Glutamatergic neuron (in vitro differentiated cells): ENCODE data around the gene DIABLO. TPM values are rescaled to one million over a fixed set of nuclear protein-coding genes. Genes with fewer than 3 reads are reported as not detected.
"Not testable (repeated sequence)": the region's sequence is repeated elsewhere in the genome, so short reads cannot be mapped to it uniquely, and the experiment has no call there.

ENCODE experiments used
- DNase-seq: peaks from one replicate; pipeline ENCODE4 v3.0.0; 2022
- H3K27ac Mint-ChIP-seq: one replicate; pipeline ENCODE4 v1.8.0; 2020; ENCODE audit warnings: mild to moderate bottlenecking, mixed read lengths, inconsistent platforms; ENCODE audit not compliant: unreplicated experiment
- H3K27me3 Mint-ChIP-seq: one replicate; pipeline ENCODE4 v1.8.0; 2020; ENCODE audit warnings: mild to moderate bottlenecking, moderate library complexity, mixed read lengths, inconsistent platforms; ENCODE audit not compliant: unreplicated experiment
- H3K36me3 Mint-ChIP-seq: one replicate; pipeline ENCODE4 v1.8.0; 2020; ENCODE audit warnings: mild to moderate bottlenecking, mixed read lengths, inconsistent platforms; ENCODE audit not compliant: unreplicated experiment
- H3K4me1 Mint-ChIP-seq: one replicate; pipeline ENCODE4 v1.8.0; 2020; ENCODE audit warnings: mild to moderate bottlenecking, low read depth, mixed read lengths, inconsistent platforms; ENCODE audit not compliant: unreplicated experiment
- H3K4me3 Mint-ChIP-seq: one replicate; pipeline ENCODE4 v1.8.0; 2020; ENCODE audit warnings: mild to moderate bottlenecking, mixed read lengths, inconsistent platforms; ENCODE audit not compliant: unreplicated experiment
- H3K9me3 Mint-ChIP-seq: one replicate; pipeline ENCODE4 v1.8.0; 2020; ENCODE audit warnings: mild to moderate bottlenecking, moderate library complexity, mixed read lengths, inconsistent platforms; ENCODE audit not compliant: unreplicated experiment
- total RNA-seq: library from RNA; stranded (reverse); fragmentation: NEBNext Ultra II Directional; extraction: Animal tissue kit (Norgen Biotek cat#: 25700); gene quantifications from one replicate; pipeline ENCODE4 v1.2.1, GENCODE V29; 2021; ENCODE audit not compliant: unreplicated experiment
- TF ChIP-seq, protein P1 (sequence below): fragments of 200-600 bp; sonication (generic); IDR thresholded peaks from one replicate; pipeline ENCODE4 v1.5.0; 2021; ENCODE audit not compliant: partially characterized antibody, unreplicated experiment

The DIABLO gene
- total RNA-seq, 1 donor from 2014 or later, result 68.7 TPM

DNA sequence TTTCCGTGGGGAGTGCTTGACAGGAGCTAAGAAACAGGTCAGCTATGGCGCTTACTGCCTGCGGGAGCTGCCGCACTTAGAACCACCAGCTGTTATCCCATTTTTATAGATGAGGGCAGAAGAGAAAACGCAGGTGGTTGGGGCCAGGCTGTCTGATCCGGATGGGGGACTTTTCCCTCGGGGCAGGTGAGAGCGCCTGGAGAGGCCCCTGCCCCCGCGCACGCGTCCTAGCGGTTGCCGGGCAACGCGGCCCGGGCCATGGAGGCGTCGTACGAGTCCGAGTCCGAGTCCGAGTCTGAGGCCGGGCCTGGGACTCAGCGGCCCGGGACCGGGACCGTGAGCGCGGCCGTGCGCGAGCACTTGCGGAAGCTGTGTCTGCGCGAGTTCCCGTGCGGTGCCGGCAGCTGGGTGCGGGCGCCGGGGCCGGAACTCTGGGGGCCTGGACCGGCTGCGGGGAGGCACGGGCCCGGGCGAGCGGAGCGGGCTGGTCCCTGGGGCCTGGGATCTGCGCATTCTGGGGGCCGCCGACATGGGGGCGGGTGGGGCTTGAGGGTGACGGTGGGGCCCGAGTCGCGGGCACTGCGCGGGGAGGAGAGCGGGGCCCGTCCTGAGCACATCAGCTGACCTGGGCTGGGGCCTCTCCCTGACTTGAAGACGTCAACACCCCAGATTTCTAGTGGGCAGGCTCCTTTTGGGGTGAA, 42.8 kb downstream of the DIABLO start, which contains the start of gene LRRC43:
TSS of gene LRRC43 (plus strand) at position 237 of the 701 bp plus-strand sequence. CDS start at position 259, 22 bp downstream.
- H3K27me3 Mint-ChIP-seq, result peaks cover 9% of the 10 kb centered on the region
- peak; percentile 88 for DNase-seq
- H3K27ac Mint-ChIP-seq, result peak within 1 kb of the TSS; percentile 82
- H3K4me1 Mint-ChIP-seq, result peaks cover 3% of the 10 kb centered on the region
- TF ChIP-seq, protein P1, sequence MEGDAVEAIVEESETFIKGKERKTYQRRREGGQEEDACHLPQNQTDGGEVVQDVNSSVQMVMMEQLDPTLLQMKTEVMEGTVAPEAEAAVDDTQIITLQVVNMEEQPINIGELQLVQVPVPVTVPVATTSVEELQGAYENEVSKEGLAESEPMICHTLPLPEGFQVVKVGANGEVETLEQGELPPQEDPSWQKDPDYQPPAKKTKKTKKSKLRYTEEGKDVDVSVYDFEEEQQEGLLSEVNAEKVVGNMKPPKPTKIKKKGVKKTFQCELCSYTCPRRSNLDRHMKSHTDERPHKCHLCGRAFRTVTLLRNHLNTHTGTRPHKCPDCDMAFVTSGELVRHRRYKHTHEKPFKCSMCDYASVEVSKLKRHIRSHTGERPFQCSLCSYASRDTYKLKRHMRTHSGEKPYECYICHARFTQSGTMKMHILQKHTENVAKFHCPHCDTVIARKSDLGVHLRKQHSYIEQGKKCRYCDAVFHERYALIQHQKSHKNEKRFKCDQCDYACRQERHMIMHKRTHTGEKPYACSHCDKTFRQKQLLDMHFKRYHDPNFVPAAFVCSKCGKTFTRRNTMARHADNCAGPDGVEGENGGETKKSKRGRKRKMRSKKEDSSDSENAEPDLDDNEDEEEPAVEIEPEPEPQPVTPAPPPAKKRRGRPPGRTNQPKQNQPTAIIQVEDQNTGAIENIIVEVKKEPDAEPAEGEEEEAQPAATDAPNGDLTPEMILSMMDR, result no peak
- H3K4me3 Mint-ChIP-seq, result peak within 1 kb of the TSS; percentile 79
- H3K9me3 Mint-ChIP-seq, result peaks cover 14% of the 10 kb centered on the region
- H3K36me3 Mint-ChIP-seq, result no peaks in the 10 kb centered on the region

DNA sequence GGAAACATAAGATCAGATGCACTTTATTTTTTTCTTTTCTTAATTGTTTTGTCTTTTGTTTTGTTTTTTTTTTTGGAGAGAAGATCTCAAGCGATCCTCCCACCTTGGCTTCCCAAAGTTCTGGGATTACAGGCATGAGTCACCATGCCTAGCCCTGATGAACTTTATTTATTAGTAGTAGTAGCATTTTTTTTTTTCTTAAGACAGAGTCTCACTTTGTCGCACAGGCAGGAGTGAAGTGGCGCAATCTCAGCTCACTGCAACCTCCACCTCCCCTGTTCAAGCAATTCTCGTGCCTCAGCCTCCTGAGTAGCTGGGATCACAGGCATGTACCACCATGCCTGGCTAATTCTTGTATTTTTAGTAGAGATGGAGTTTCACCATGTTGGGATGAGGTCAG, 49.4 kb downstream of the DIABLO start:
- H3K27ac Mint-ChIP-seq, H3K27me3 Mint-ChIP-seq, H3K4me3 Mint-ChIP-seq, H3K9me3 Mint-ChIP-seq, H3K36me3 Mint-ChIP-seq, H3K4me1 Mint-ChIP-seq, DNase-seq: not testable (repeated sequence)

- TF ChIP-seq, protein P1, result no peak
- Mint-ChIP-seq H3K36me3 (no peaks in the 10 kb centered on the region), H3K4me3 (peak within 1 kb of the TSS; percentile 55), H3K4me1 (no peaks in the 10 kb centered on the region), H3K27ac (no peak within 1 kb of the TSS), H3K27me3 (peaks cover 5% of the 10 kb centered on the region), H3K9me3 (peaks cover 7% of the 10 kb centered on the region)
- DNase-seq, result no peak
Observed at GRCh38 chr12:122174155-122174845, 51.6 kb downstream of the DIABLO start, which contains the start of gene IL31. TSS of gene IL31 (minus strand) at chr12:122174221. CDS start at chr12:122174172, 49 bp downstream.

DNA sequence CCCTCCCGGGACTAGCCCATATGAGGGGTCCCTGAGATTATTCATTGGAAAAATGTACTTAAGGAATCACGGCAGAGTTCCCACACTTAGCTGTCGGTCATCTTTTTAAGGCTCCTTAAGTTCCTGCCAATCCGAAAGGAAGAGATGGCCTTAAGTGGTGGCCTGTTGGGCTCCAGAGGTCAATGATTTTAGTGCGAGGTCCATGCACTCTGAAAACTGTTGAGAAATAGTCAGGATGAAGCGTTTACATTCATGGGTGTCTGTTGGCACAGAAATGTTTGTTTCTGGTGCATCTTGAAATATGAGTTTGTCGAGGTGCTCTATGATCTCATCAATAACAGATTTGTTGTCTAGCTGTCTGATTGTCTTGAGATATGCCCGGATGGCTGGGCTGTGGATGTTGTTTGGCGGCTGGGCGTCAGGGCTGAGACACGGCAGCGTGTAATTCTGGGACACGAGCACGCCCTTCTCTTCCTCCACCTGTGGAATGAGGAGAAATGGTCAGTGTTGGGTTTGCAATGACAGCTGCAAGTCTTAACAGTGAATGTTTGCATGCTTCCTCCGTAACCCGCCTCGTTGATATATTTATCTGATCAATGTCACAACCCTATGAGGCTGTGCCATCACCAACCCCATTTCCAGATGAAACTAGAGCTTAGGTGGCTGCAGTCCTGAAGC, 53.5 kb downstream of the DIABLO start:
- no peak for DNase-seq
- Mint-ChIP-seq H3K9me3 (peaks cover 2% of the 10 kb centered on the region), H3K4me1 (peaks cover under 1% of the 10 kb centered on the region), H3K36me3 (no peaks in the 10 kb centered on the region), H3K27ac (no peak overlapping the region), H3K4me3 (no peak overlapping the region), H3K27me3 (peaks cover 3% of the 10 kb centered on the region)
- TF ChIP-seq, protein P1, result no peak

DNA sequence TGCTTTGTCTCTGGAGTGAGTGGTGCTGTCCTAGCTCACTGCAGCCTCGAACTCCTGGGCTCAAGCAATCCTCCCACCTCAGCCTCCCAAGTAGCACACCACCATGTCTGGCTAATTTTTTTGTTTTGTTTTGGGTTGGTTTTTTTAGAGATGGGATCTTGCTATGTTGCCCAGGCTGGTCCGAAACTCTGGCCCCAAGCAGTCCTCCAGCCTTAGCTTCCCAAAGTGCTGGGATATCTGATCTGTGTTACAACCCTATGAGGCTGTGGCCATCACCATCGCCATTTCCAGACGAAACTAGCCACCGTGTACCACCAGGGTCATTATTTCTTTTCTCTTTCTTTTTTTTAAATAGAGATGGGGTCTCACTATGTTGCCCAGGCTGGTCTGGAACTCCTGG, 54.5 kb downstream of the DIABLO start:
- Mint-ChIP-seq H3K27me3 (peaks cover 3% of the 10 kb centered on the region), H3K4me1 (peaks cover 6% of the 10 kb centered on the region), H3K4me3 (no peak overlapping the region), H3K36me3 (no peaks in the 10 kb centered on the region), H3K9me3 (peaks cover 3% of the 10 kb centered on the region), H3K27ac (no peak overlapping the region)
- DNase-seq, result no peak
- TF ChIP-seq, protein P1, result no peak
